GM12892 (cell line): ENCODE measurements around the gene PGLYRP3.

ENCODE experiments used
- POLR2A ChIP-seq: IDR thresholded peaks from 2 replicates; pipeline ENCODE4 v1.6.1; 2011; ENCODE audit warnings: low read depth, low read length, control low read depth
- POLR2AphosphoS5 ChIP-seq: IDR thresholded peaks from 2 replicates; pipeline ENCODE4 v1.6.1; 2011; ENCODE audit warnings: low read depth, low read length, control low read depth

DNA sequence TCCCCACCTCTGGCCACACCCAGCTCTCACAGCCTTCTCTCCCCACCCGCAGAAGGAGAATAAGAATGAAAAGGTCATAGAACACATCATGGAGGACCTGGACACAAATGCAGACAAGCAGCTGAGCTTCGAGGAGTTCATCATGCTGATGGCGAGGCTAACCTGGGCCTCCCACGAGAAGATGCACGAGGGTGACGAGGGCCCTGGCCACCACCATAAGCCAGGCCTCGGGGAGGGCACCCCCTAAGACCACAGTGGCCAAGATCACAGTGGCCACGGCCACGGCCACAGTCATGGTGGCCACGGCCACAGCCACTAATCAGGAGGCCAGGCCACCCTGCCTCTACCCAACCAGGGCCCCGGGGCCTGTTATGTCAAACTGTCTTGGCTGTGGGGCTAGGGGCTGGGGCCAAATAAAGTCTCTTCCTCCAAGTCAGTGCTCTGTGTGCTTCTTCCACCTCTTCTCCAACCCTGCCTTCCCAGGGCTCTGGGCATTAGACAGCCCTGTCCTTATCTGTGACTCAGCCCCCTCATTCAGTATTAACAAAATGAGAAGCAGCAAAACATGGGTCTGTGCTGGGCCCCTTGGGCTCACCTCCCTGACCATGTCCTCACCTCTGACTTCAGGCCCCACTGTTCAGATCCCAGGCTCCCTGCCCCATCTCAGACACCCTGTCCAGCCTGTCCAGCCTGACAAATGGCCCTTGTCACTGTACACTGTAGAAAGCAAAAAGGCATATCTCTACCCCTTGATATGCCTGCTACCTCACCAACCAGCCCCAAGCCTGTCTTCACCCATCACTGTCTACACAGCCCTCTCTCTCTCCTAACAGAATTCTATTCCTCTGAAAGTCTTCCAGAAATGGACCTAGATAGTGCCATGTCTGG, 48.1 kb upstream of the PGLYRP3 start:
- TF ChIP-seq POLR2A (no peak), POLR2AphosphoS5 (no peak)
